ENCODE results near the gene PCDHGA8. TPM values are rescaled to one million over a fixed set of nuclear protein-coding genes. Genes with fewer than 3 reads are reported as not detected.

Gene PCDHGA8
- total and polyA plus RNA-seq, 4 donors, result 0.02 to 0.75 (median 0.13) TPM

GRCh38 chr5:141356133-141356532, 36.3 kb upstream of the PCDHGA8 start:
- DNase-seq (ENCODE audit: low spot score), result no peak
- TF ChIP-seq, protein P1, sequence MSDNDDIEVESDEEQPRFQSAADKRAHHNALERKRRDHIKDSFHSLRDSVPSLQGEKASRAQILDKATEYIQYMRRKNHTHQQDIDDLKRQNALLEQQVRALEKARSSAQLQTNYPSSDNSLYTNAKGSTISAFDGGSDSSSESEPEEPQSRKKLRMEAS (IDR thresholded peaks at IDR 0.05), result no peak
- TF ChIP-seq, protein P2, sequence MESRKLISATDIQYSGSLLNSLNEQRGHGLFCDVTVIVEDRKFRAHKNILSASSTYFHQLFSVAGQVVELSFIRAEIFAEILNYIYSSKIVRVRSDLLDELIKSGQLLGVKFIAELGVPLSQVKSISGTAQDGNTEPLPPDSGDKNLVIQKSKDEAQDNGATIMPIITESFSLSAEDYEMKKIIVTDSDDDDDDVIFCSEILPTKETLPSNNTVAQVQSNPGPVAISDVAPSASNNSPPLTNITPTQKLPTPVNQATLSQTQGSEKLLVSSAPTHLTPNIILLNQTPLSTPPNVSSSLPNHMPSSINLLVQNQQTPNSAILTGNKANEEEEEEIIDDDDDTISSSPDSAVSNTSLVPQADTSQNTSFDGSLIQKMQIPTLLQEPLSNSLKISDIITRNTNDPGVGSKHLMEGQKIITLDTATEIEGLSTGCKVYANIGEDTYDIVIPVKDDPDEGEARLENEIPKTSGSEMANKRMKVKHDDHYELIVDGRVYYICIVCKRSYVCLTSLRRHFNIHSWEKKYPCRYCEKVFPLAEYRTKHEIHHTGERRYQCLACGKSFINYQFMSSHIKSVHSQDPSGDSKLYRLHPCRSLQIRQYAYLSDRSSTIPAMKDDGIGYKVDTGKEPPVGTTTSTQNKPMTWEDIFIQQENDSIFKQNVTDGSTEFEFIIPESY (IDR thresholded peaks at IDR 0.05), result no peak
- TF ChIP-seq YY1 (IDR thresholded peaks at IDR 0.05), result no peak
- TF ChIP-seq NR2F2 (IDR thresholded peaks at IDR 0.05), result no peak
- TF ChIP-seq HNF4A (conservative IDR thresholded peaks at IDR 0.05), result no peak
- TF ChIP-seq SP1 (IDR thresholded peaks at IDR 0.05), result no peak
- TF ChIP-seq RAD21 (IDR thresholded peaks at IDR 0.05), result no peak
- no peak for TF ChIP-seq FOXA2 (IDR thresholded peaks at IDR 0.05)
- no peak for TF ChIP-seq JUND (IDR thresholded peaks at IDR 0.05)
- TF ChIP-seq, protein P3, sequence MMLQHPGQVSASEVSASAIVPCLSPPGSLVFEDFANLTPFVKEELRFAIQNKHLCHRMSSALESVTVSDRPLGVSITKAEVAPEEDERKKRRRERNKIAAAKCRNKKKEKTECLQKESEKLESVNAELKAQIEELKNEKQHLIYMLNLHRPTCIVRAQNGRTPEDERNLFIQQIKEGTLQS (IDR thresholded peaks at IDR 0.05), result no peak
- no peak for TF ChIP-seq FOXA1 (IDR thresholded peaks at IDR 0.05)
- TF ChIP-seq, protein P4, sequence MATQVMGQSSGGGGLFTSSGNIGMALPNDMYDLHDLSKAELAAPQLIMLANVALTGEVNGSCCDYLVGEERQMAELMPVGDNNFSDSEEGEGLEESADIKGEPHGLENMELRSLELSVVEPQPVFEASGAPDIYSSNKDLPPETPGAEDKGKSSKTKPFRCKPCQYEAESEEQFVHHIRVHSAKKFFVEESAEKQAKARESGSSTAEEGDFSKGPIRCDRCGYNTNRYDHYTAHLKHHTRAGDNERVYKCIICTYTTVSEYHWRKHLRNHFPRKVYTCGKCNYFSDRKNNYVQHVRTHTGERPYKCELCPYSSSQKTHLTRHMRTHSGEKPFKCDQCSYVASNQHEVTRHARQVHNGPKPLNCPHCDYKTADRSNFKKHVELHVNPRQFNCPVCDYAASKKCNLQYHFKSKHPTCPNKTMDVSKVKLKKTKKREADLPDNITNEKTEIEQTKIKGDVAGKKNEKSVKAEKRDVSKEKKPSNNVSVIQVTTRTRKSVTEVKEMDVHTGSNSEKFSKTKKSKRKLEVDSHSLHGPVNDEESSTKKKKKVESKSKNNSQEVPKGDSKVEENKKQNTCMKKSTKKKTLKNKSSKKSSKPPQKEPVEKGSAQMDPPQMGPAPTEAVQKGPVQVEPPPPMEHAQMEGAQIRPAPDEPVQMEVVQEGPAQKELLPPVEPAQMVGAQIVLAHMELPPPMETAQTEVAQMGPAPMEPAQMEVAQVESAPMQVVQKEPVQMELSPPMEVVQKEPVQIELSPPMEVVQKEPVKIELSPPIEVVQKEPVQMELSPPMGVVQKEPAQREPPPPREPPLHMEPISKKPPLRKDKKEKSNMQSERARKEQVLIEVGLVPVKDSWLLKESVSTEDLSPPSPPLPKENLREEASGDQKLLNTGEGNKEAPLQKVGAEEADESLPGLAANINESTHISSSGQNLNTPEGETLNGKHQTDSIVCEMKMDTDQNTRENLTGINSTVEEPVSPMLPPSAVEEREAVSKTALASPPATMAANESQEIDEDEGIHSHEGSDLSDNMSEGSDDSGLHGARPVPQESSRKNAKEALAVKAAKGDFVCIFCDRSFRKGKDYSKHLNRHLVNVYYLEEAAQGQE (IDR thresholded peaks at IDR 0.05), result no peak
- TF ChIP-seq TAF1 (conservative IDR thresholded peaks at IDR 0.05), result no peak
- TF ChIP-seq CTCF (IDR thresholded peaks at IDR 0.05; ENCODE audit: low read depth, low read length, missing input control), result no peak
- TF ChIP-seq RXRA (IDR thresholded peaks at IDR 0.05), result no peak
- TF ChIP-seq HNF4G (IDR thresholded peaks at IDR 0.05), result no peak
- Histone ChIP-seq H3K9ac (ENCODE audit: low read depth in 1 of 2, low read length in 2 of 2) (no peak overlapping the region), H3K4me1 (ENCODE audit: control insufficient read depth in 4 of 4, insufficient read depth in 4 of 4, low read length in 3 of 4) (no peaks in the 10 kb centered on the region), H3K9me3 (ENCODE audit: control insufficient read depth in 4 of 4, low read length in 3 of 4) (peaks cover 36 to 69% (median 47%) of the 10 kb centered on the region in 4 donors), H3K27ac (ENCODE audit: low read depth in 1 of 2, low read length in 2 of 2) (no peak overlapping the region), H3K4me3 (ENCODE audit: low read depth in 1 of 3, low read length in 3 of 3) (peak overlapping the region in 1 of 3 donors; percentile 1), H3K27me3 (ENCODE audit: control insufficient read depth in 4 of 4, insufficient read depth in 4 of 4, low read length in 3 of 4) (peaks cover 0 to 2% (median 0%) of the 10 kb centered on the region in 4 donors), H3K36me3 (ENCODE audit: control insufficient read depth in 4 of 4, insufficient read depth in 3 of 4, low read depth in 1 of 4, low read length in 3 of 4) (peaks cover 0 to 3% (median 0%) of the 10 kb centered on the region in 4 donors)
- WGBS, result 60% methylated on average over 5 of the region's 5 CpGs

DNA sequence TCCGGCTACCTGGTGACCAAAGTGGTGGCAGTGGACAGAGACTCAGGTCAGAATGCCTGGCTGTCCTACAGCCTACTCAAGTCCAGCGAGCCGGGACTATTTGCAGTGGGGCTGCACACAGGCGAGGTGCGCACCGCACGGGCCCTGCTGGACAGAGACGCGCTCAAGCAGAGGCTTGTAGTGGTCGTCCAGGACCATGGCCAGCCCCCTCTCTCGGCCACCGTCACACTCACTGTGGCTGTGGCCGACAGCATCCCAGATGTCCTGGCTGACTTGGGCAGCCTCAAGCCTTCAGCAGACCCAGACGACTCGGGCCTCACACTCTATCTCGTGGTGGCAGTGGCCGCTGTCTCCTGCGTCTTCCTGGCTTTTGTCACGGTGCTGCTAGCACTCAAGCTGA, 35.5 kb upstream of the PCDHGA8 start:
- Histone ChIP-seq H3K27me3 (ENCODE audit: control insufficient read depth in 4 of 4, insufficient read depth in 4 of 4, low read length in 3 of 4) (peaks cover 0 to 2% (median 0%) of the 10 kb centered on the region in 4 donors), H3K9ac (ENCODE audit: low read depth in 1 of 2, low read length in 2 of 2) (no peak overlapping the region), H3K4me3 (ENCODE audit: low read depth in 1 of 3, low read length in 3 of 3) (peak overlapping the region in 2 of 3 donors; percentile 1 to 48), H3K36me3 (ENCODE audit: control insufficient read depth in 4 of 4, insufficient read depth in 3 of 4, low read depth in 1 of 4, low read length in 3 of 4) (peaks cover 0 to 3% (median 0%) of the 10 kb centered on the region in 4 donors), H3K9me3 (ENCODE audit: control insufficient read depth in 4 of 4, low read length in 3 of 4) (peaks cover 34 to 69% (median 47%) of the 10 kb centered on the region in 4 donors), H3K4me1 (ENCODE audit: control insufficient read depth in 4 of 4, insufficient read depth in 4 of 4, low read length in 3 of 4) (no peaks in the 10 kb centered on the region), H3K27ac (ENCODE audit: low read depth in 1 of 2, low read length in 2 of 2) (no peak overlapping the region)
- WGBS, result 35% methylated on average over 19 of the region's 19 CpGs
- no peak for DNase-seq (ENCODE audit: low spot score)
- TF ChIP-seq, protein P2 (IDR thresholded peaks at IDR 0.05), result no peak
- no peak for TF ChIP-seq FOXA1 (IDR thresholded peaks at IDR 0.05)
- TF ChIP-seq YY1 (IDR thresholded peaks at IDR 0.05), result no peak
- TF ChIP-seq NR2F2 (IDR thresholded peaks at IDR 0.05), result no peak
- TF ChIP-seq HNF4G (IDR thresholded peaks at IDR 0.05), result no peak
- no peak for TF ChIP-seq FOXA2 (IDR thresholded peaks at IDR 0.05)
- TF ChIP-seq CTCF (IDR thresholded peaks at IDR 0.05; ENCODE audit: low read depth, low read length, missing input control), result no peak

All from liver (tissue), 9 donors.